Activated CD4-positive, alpha-beta T cell treated with anti-CD3 and anti-CD28 coated beads, Interleukin-2, amount 50 U/mL, for 16 hours (primary cell): ENCODE results near the gene GLI2.

Experiments used
- DNase-seq: peaks from one replicate; pipeline ENCODE4 v3.0.0-alpha.2; 2020

GLI2 gene

GRCh38 chr2:120760446-120761135 lies 24.9 kb downstream of the GLI2 start:
- DNase-seq = no peak

- no peak for DNase-seq
These were observed 25.6 kb downstream of the GLI2 start for GRCh38 chr2:120761164-120761861.

GRCh38 chr2:120761911-120762310 lies 26.2 kb downstream of the GLI2 start:
- no peak for DNase-seq

- no peak for DNase-seq
These were observed 26.8 kb downstream of the GLI2 start for GRCh38 chr2:120762341-120763061.

GRCh38 chr2:120763508-120763907 lies 27.8 kb downstream of the GLI2 start:
- DNase-seq = no peak

GRCh38 chr2:120763931-120764330 lies 28.3 kb downstream of the GLI2 start:
- DNase-seq = no peak

- DNase-seq = no peak
These were observed 28.8 kb downstream of the GLI2 start for GRCh38 chr2:120764492-120764891.

- DNase-seq = no peak
These were observed 29.5 kb downstream of the GLI2 start for GRCh38 chr2:120764991-120765677.

- no peak for DNase-seq
These were observed 30.2 kb downstream of the GLI2 start for GRCh38 chr2:120765678-120766469.

- no peak for DNase-seq
These were observed 31.0 kb downstream of the GLI2 start for GRCh38 chr2:120766470-120767351.

- DNase-seq = no peak
These were observed 31.9 kb downstream of the GLI2 start for GRCh38 chr2:120767486-120768005.

GRCh38 chr2:120768112-120769048 lies 32.7 kb downstream of the GLI2 start:
- DNase-seq = no peak

- DNase-seq = no peak
These were observed 33.6 kb downstream of the GLI2 start for GRCh38 chr2:120769076-120769786.

GRCh38 chr2:120769787-120770120 lies 34.1 kb downstream of the GLI2 start:
- DNase-seq = no peak

- no peak for DNase-seq
These were observed 34.5 kb downstream of the GLI2 start for GRCh38 chr2:120770176-120770575.

- DNase-seq = no peak
These were observed 35.0 kb downstream of the GLI2 start for GRCh38 chr2:120770641-120771040.

GRCh38 chr2:120771111-120771780 lies 35.6 kb downstream of the GLI2 start:
- DNase-seq = no peak

- no peak for DNase-seq
These were observed 36.1 kb downstream of the GLI2 start for GRCh38 chr2:120771781-120772208.

GRCh38 chr2:120772261-120772660 lies 36.6 kb downstream of the GLI2 start:
- no peak for DNase-seq
